Parathyroid adenoma (tissue), 2 donors: Measurements from ENCODE around the gene NUF2.

Experiments
- H2AFZ ChIP-seq: fragments of 300-600 bp; sonication (generic); one replicate; pipeline ENCODE4 v1.7.0; 2017; ENCODE audit warnings: antibody characterized with exemption, mild to moderate bottlenecking
- H3K27ac ChIP-seq: fragments of 300-600 bp; sonication (generic); one replicate; pipeline ENCODE4 v1.7.0; 2017
- H3K27me3 ChIP-seq: fragments of 300-600 bp; sonication (generic); one replicate; pipeline ENCODE4 v1.7.0; 2017; ENCODE audit warnings: low read length; ENCODE audit not compliant: control insufficient read depth, insufficient read depth
- H3K36me3 ChIP-seq: fragments of 300-600 bp; sonication (generic); one replicate; pipeline ENCODE4 v1.7.0; 2017; ENCODE audit warnings: low read length; ENCODE audit not compliant: control insufficient read depth, insufficient read depth
- H3K4me1 ChIP-seq: fragments of 300-600 bp; sonication (generic); one replicate; pipeline ENCODE4 v1.7.0; 2017; ENCODE audit warnings: control low read depth
- H3K4me2 ChIP-seq: fragments of 300-600 bp; sonication (generic); one replicate; pipeline ENCODE4 v1.7.0; 2017; ENCODE audit warnings: low read length
- H3K4me3 ChIP-seq: fragments of 300-600 bp; sonication (generic); one replicate; pipeline ENCODE4 v1.7.0; 2017; ENCODE audit warnings: low read depth, low read length
- H3K79me2 ChIP-seq: fragments of 300-600 bp; sonication (generic); one replicate; pipeline ENCODE4 v1.7.0; 2017; ENCODE audit warnings: control low read depth
- H3K9ac ChIP-seq: fragments of 300-600 bp; sonication (generic); one replicate; pipeline ENCODE4 v1.7.0; 2017; ENCODE audit warnings: mild to moderate bottlenecking
- H3K9me3 ChIP-seq: fragments of 300-600 bp; sonication (generic); one replicate; pipeline ENCODE4 v1.7.0; 2017; ENCODE audit warnings: low read length; ENCODE audit not compliant: control insufficient read depth
- CTCF ChIP-seq: fragments of 300-600 bp; sonication (generic); IDR thresholded peaks from one replicate; pipeline ENCODE4 v1.7.0; 2017; ENCODE audit warnings: antibody characterized with exemption, mild to moderate bottlenecking
- donor health status: primary hyperparathyroidism.

The NUF2 gene

GRCh38 chr1:163397451-163398200 is 75.9 kb downstream of the NUF2 start:
- Histone ChIP-seq H3K36me3 (no peaks in the 10 kb centered on the region), H3K9me3 (no peaks in the 10 kb centered on the region), H3K4me3 (no peak overlapping the region), H3K4me1 (no peaks in the 10 kb centered on the region), H3K27ac (no peak overlapping the region), H2AFZ (no peak overlapping the region), H3K79me2 (no peaks in the 10 kb centered on the region), H3K9ac (no peak overlapping the region), H3K27me3 (no peaks in the 10 kb centered on the region), H3K4me2 (no peak overlapping the region)
- no peak for TF ChIP-seq CTCF

- H3K4me1 ChIP-seq = no peaks in the 10 kb centered on the region
- no peak overlapping the region for H3K4me2 ChIP-seq
- no peak overlapping the region for H3K4me3 ChIP-seq
- no peaks in the 10 kb centered on the region for H3K36me3 ChIP-seq
- no peak for TF ChIP-seq CTCF
- H3K27ac ChIP-seq = no peak overlapping the region
- H3K9me3 ChIP-seq = no peaks in the 10 kb centered on the region
- no peak overlapping the region for H2AFZ ChIP-seq
- no peaks in the 10 kb centered on the region for H3K79me2 ChIP-seq
- H3K27me3 ChIP-seq = no peaks in the 10 kb centered on the region
- H3K9ac ChIP-seq = no peak overlapping the region
Measured at GRCh38 chr1:163399001-163399400, 77.2 kb downstream of the NUF2 start.

GRCh38 chr1:163399976-163400601 is 78.3 kb downstream of the NUF2 start:
- TF ChIP-seq CTCF = no peak
- Histone ChIP-seq H3K36me3 (no peaks in the 10 kb centered on the region), H3K9me3 (no peaks in the 10 kb centered on the region), H3K79me2 (no peaks in the 10 kb centered on the region), H3K27ac (no peak overlapping the region), H3K9ac (no peak overlapping the region), H2AFZ (no peak overlapping the region), H3K4me1 (no peaks in the 10 kb centered on the region), H3K27me3 (no peaks in the 10 kb centered on the region), H3K4me3 (no peak overlapping the region), H3K4me2 (no peak overlapping the region)

GRCh38 chr1:163401211-163401610 is 79.5 kb downstream of the NUF2 start:
- Histone ChIP-seq H3K9me3 (no peaks in the 10 kb centered on the region), H3K79me2 (no peaks in the 10 kb centered on the region), H3K9ac (no peak overlapping the region), H3K27ac (no peak overlapping the region), H3K4me1 (no peaks in the 10 kb centered on the region), H3K4me2 (no peak overlapping the region), H3K4me3 (no peak overlapping the region), H3K36me3 (no peaks in the 10 kb centered on the region), H2AFZ (no peak overlapping the region), H3K27me3 (no peaks in the 10 kb centered on the region)
- no peak for TF ChIP-seq CTCF
